ENCODE measurements around the gene TTC39C. TPM values are rescaled to one million over a fixed set of nuclear protein-coding genes. Genes with fewer than 3 reads are reported as not detected.

Gene TTC39C
- total and polyA plus RNA-seq, 4 donors, result 12.2 to 31.7 (median 18.3) TPM

GRCh38 chr18:24168496-24168895, 153.9 kb downstream of the TTC39C start:
- WGBS (ENCODE audit: insufficient coverage), result no CpG with 5 or more reads among the region's 7 CpGs
- H3K4me1 ChIP-seq (ENCODE audit: control insufficient read depth, insufficient read depth, low read length), result no peaks in the 10 kb centered on the region
- no peak overlapping the region for H3K27ac ChIP-seq (ENCODE audit: low read depth, low read length)
- no peak overlapping the region for H3K4me3 ChIP-seq (ENCODE audit: low read depth, low read length)
- no peak for DNase-seq (ENCODE audit: low read depth in 4 of 6, low spot score in 6 of 6)
- no peaks in the 10 kb centered on the region for H3K9me3 ChIP-seq (ENCODE audit: control insufficient read depth, insufficient read depth, low read length)
- no peaks in the 10 kb centered on the region for H3K27me3 ChIP-seq (ENCODE audit: control insufficient read depth, insufficient read depth, low read length)
- H3K36me3 ChIP-seq (ENCODE audit: control insufficient read depth, insufficient read depth, low read length), result peaks cover 19% of the 10 kb centered on the region

DNA sequence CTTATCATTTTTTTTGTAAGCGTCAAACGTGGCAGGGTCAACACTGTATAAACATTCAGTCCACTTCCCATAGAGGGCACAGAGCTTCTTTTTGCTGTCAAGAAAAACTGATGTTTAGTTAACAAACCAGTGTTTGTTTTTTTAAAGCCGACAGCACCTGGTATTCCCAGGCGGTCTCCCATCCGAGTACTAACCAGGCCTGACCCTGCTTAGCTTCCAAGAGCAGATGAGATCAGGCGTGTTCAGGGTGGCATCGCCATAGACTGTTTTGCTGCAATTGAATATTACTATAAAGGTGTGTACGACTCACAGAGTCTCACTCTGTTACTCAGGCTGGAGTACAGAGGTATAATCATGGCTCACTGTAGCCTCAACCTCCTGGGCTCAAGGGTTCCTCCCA, 155.8 kb downstream of the TTC39C start:
- Histone ChIP-seq H3K27me3 (ENCODE audit: control insufficient read depth, insufficient read depth, low read length) (no peaks in the 10 kb centered on the region), H3K9me3 (ENCODE audit: control insufficient read depth, insufficient read depth, low read length) (no peaks in the 10 kb centered on the region), H3K36me3 (ENCODE audit: control insufficient read depth, insufficient read depth, low read length) (peaks cover 10% of the 10 kb centered on the region), H3K4me1 (ENCODE audit: control insufficient read depth, insufficient read depth, low read length) (no peaks in the 10 kb centered on the region), H3K4me3 (ENCODE audit: low read depth, low read length) (no peak overlapping the region), H3K27ac (ENCODE audit: low read depth, low read length) (no peak overlapping the region)
- WGBS (ENCODE audit: insufficient coverage), result 80% methylated on average over 2 of the region's 8 CpGs
- no peak for DNase-seq (ENCODE audit: low read depth in 4 of 6, low spot score in 6 of 6)

- Histone ChIP-seq H3K27me3 (ENCODE audit: control insufficient read depth, insufficient read depth, low read length) (no peaks in the 10 kb centered on the region), H3K27ac (ENCODE audit: low read depth, low read length) (no peak overlapping the region), H3K9me3 (ENCODE audit: control insufficient read depth, insufficient read depth, low read length) (no peaks in the 10 kb centered on the region), H3K4me1 (ENCODE audit: control insufficient read depth, insufficient read depth, low read length) (no peaks in the 10 kb centered on the region), H3K4me3 (ENCODE audit: low read depth, low read length) (no peak overlapping the region), H3K36me3 (ENCODE audit: control insufficient read depth, insufficient read depth, low read length) (peaks cover 5% of the 10 kb centered on the region)
- WGBS (ENCODE audit: insufficient coverage), result 95% methylated on average over 2 of the region's 3 CpGs
- no peak for DNase-seq (ENCODE audit: low read depth in 4 of 6, low spot score in 6 of 6)
These were observed 159.4 kb downstream of the TTC39C start for GRCh38 chr18:24173997-24174396.

DNA sequence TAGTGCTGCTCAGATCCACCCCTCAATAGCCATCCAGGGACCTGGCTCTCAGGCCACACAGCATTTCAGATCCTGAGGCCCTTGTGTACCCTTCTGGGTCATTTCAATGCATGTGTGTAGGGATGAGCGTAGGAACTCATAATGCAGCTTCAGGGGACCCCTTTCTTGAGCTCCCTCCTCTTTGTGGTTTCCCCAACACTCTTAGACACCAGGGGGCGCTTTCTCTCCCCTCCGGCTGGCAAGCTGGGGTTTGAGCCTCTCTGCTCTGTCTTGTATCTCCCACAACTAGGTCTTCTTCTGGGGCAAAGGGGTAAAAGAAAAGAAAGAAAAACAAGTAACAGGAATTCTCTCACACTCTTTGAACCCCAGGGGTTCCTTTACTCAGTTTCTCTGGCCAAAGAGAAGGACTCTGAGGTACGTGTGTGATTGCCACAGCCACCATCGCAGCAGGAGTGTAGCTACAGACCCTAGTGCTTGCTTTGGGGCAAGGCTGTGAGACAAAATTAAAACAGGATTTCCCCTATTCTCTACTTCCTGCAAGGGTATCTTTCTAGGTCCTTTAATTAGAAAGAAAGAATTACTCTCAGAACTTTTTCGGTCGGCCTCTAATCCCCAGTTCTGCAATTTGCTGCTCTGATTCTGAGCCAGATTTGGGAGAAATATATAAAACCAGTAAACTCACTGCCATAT, 162.3 kb downstream of the TTC39C start:
- Histone ChIP-seq H3K27me3 (ENCODE audit: control insufficient read depth, insufficient read depth, low read length) (no peaks in the 10 kb centered on the region), H3K36me3 (ENCODE audit: control insufficient read depth, insufficient read depth, low read length) (peaks cover 7% of the 10 kb centered on the region), H3K4me3 (ENCODE audit: low read depth, low read length) (no peak overlapping the region), H3K27ac (ENCODE audit: low read depth, low read length) (no peak overlapping the region), H3K4me1 (ENCODE audit: control insufficient read depth, insufficient read depth, low read length) (no peaks in the 10 kb centered on the region), H3K9me3 (ENCODE audit: control insufficient read depth, insufficient read depth, low read length) (no peaks in the 10 kb centered on the region)
- peak in 5 of 6 donors; percentile 8 to 73 (median 28) for DNase-seq (ENCODE audit: low read depth in 4 of 6, low spot score in 6 of 6)
- no CpG with 5 or more reads among the region's 7 CpGs for WGBS (ENCODE audit: insufficient coverage)

DNA sequence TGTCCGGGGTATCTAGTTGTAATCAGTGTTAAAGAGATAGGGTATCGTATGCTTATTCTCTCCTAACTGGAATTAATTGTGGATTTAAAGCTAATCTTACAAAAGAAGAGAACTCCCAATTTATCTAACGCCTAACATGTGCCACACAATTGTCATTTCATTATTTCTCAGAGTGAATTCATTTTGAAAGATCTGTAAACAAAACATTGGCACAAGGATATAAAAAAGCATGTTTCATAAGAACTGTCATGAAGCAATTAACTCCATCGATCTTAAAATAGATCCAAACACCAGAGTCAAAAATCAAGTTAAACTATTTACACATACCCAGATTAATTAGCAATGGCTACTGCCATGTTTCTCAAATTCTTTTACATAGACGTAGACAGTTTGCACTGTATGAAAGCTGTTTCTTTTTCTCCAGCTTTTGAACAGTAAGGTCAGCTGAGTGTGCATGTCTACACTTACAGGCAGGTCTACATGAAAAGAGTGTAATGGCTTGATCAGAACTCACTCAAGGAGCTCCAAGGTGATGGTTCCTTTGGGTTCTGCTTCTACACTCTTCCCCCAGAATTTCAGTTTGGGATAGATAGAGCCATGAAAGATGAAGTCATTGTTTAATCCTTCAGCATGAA, 163.1 kb downstream of the TTC39C start:
- H3K27me3 ChIP-seq (ENCODE audit: control insufficient read depth, insufficient read depth, low read length), result no peaks in the 10 kb centered on the region
- no peak overlapping the region for H3K27ac ChIP-seq (ENCODE audit: low read depth, low read length)
- H3K36me3 ChIP-seq (ENCODE audit: control insufficient read depth, insufficient read depth, low read length), result peaks cover 7% of the 10 kb centered on the region
- 93% methylated on average over 2 of the region's 5 CpGs for WGBS (ENCODE audit: insufficient coverage)
- no peak for DNase-seq (ENCODE audit: low read depth in 4 of 6, low spot score in 6 of 6)
- H3K4me1 ChIP-seq (ENCODE audit: control insufficient read depth, insufficient read depth, low read length), result no peaks in the 10 kb centered on the region
- no peak overlapping the region for H3K4me3 ChIP-seq (ENCODE audit: low read depth, low read length)
- no peaks in the 10 kb centered on the region for H3K9me3 ChIP-seq (ENCODE audit: control insufficient read depth, insufficient read depth, low read length)

DNA sequence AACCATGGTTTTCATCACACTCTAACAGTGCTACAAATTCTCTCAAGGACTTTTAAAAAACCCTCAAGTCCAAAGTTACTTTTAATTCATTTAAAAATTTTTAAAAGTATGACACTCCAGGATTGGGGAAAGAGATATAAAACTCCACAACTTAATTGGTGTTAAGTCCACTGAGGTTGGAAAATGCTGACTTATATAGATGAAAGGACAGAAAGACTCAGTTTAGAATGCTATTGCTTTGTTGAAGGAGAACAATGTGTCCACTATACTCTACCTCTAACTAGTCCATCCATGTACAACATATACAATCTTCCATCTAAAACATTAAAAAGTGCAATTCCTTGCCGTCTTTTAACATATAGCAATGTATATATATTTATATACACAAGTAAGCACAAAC, 165.5 kb downstream of the TTC39C start:
- H3K4me3 ChIP-seq (ENCODE audit: low read depth, low read length), result no peak overlapping the region
- no peaks in the 10 kb centered on the region for H3K4me1 ChIP-seq (ENCODE audit: control insufficient read depth, insufficient read depth, low read length)
- no CpG with 5 or more reads among the region's 1 CpG for WGBS (ENCODE audit: insufficient coverage)
- H3K27ac ChIP-seq (ENCODE audit: low read depth, low read length), result no peak overlapping the region
- no peak for DNase-seq (ENCODE audit: low read depth in 4 of 6, low spot score in 6 of 6)
- no peaks in the 10 kb centered on the region for H3K27me3 ChIP-seq (ENCODE audit: control insufficient read depth, insufficient read depth, low read length)
- H3K36me3 ChIP-seq (ENCODE audit: control insufficient read depth, insufficient read depth, low read length), result peaks cover 7% of the 10 kb centered on the region
- no peaks in the 10 kb centered on the region for H3K9me3 ChIP-seq (ENCODE audit: control insufficient read depth, insufficient read depth, low read length)

DNA sequence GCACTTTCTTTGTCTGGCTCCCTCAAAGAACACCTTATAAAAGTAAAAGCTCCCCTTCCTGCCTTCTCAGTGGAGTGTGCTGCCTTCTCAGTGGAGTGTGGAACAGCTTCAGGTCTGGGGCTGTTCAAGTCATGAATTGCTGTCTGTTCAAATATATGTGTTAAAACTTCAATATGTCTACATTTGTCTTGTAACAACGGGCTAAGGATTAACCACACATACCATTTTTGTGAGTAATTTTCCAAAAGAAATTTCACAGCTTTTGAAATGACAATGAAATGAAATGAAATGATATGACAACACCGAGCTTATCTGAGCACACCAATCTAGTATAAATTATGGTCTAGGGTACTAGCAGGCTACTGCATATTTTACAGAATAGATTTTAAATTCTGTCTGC, 167.3 kb downstream of the TTC39C start:
- Histone ChIP-seq H3K27me3 (ENCODE audit: control insufficient read depth, insufficient read depth, low read length) (no peaks in the 10 kb centered on the region), H3K4me1 (ENCODE audit: control insufficient read depth, insufficient read depth, low read length) (no peaks in the 10 kb centered on the region), H3K9me3 (ENCODE audit: control insufficient read depth, insufficient read depth, low read length) (no peaks in the 10 kb centered on the region), H3K4me3 (ENCODE audit: low read depth, low read length) (no peak overlapping the region), H3K36me3 (ENCODE audit: control insufficient read depth, insufficient read depth, low read length) (peaks cover 9% of the 10 kb centered on the region), H3K27ac (ENCODE audit: low read depth, low read length) (no peak overlapping the region)
- DNase-seq (ENCODE audit: low read depth in 4 of 6, low spot score in 6 of 6), result no peak
- WGBS (ENCODE audit: insufficient coverage), result no CpG with 5 or more reads among the region's 2 CpGs

Small RNAs within 50 kb of the gene (small RNA-seq; reads per million reads assigned to genes)
- not detected for gene RF00017 (ENCODE audit: low replicate concordance)
- 0.10 reads per million for gene RNA5SP452 (ENCODE audit: low replicate concordance)
- 7.3 reads per million, percentile 95 among the genes with 10 or more reads in this experiment for gene RNU5A-6P (ENCODE audit: low replicate concordance)

Other genes starting within 250 kb of the TTC39C start
- gene CABYR, start 124.3 kb downstream of the TTC39C start, total RNA-seq, result 10 to 100 TPM in 1 of 2 donors, 1 to 10 TPM in 1; 9.1 to 18.2 TPM
- 10 to 100 TPM; 27.7 to 30.3 TPM for gene CABYR, start 124.3 kb downstream of the TTC39C start, polyA plus RNA-seq (ENCODE audit: insufficient read length in 2 of 2)

All from spinal cord (tissue), 10 donors.